A673 (cell line): ENCODE measurements around the gene NTNG1. TPM values are rescaled to one million over a fixed set of nuclear protein-coding genes. Genes with fewer than 3 reads are reported as not detected.

ENCODE experiments used
- BruUV-seq: library from RNA; stranded (reverse); fragments of 400-500 nt; replicated peaks from 2 replicates; lab custom pipeline; 2021; lab: Mats Ljungman, UMichigan
- CTCF ChIA-PET: fragments of 300-600 bp; sonication (Branson Sonifier 250); formaldehyde crosslinking; loops from one replicate; lab custom pipeline; 2022; ENCODE audit warnings: antibody characterized with exemption; lab: Charles Lee
- POLR2A ChIA-PET: fragments of 300-600 bp; sonication (Branson Sonifier 250); formaldehyde crosslinking; loops from one replicate; lab custom pipeline; 2022; ENCODE audit warnings: antibody characterized with exemption; ENCODE audit not compliant: low non-redundant PET; lab: Charles Lee
- DNase-seq: peaks from one replicate; pipeline ENCODE4 v3.0.0-alpha.2; 2015; ENCODE audit warnings: low spot score
- H3K27ac ChIP-seq: fragments of 200-600 bp; sonication (generic); 2 replicates; pipeline ENCODE4 v1.5.1; 2016; ENCODE audit warnings: mixed run types, low read depth, mild to moderate bottlenecking, mixed read lengths, antibody characterized with exemption, low read length; ENCODE audit not compliant: poor library complexity, severe bottlenecking
- H3K27me3 ChIP-seq: fragments of 200-600 bp; sonication (generic); replicated peaks from 2 replicates; pipeline ENCODE4 v1.6.1; 2017; ENCODE audit warnings: mixed run types, low read depth, mild to moderate bottlenecking, mixed read lengths, antibody characterized with exemption, low read length; ENCODE audit not compliant: insufficient read depth, poor library complexity
- H3K36me3 ChIP-seq: fragments of 200-600 bp; sonication (generic); 2 replicates; pipeline ENCODE4 v1.6.1; 2016; ENCODE audit warnings: mixed run types, mild to moderate bottlenecking, mixed read lengths, antibody characterized with exemption, low read length; ENCODE audit not compliant: insufficient read depth, poor library complexity, severe bottlenecking
- H3K4me1 ChIP-seq: fragments of 200-600 bp; sonication (generic); 2 replicates; pipeline ENCODE4 v1.6.1; 2017; ENCODE audit warnings: mixed run types, mild to moderate bottlenecking, mixed read lengths, antibody characterized with exemption, low read length; ENCODE audit not compliant: insufficient read depth, poor library complexity, severe bottlenecking
- H3K4me3 ChIP-seq: fragments of 200-600 bp; sonication (generic); 2 replicates; pipeline ENCODE4 v1.5.1; 2016; ENCODE audit warnings: low read depth, mixed run types, mild to moderate bottlenecking, mixed read lengths, low read length; ENCODE audit not compliant: poor library complexity, severe bottlenecking
- H3K9me3 ChIP-seq: fragments of 200-600 bp; sonication (generic); 2 replicates; pipeline ENCODE4 v1.6.1; 2016; ENCODE audit warnings: mixed run types, low read depth, mild to moderate bottlenecking, mixed read lengths, antibody characterized with exemption, low read length; ENCODE audit not compliant: poor library complexity, severe bottlenecking
- CTCF ChIP-seq: fragments of 300-800, 200-600 bp; sonication (generic); conservative IDR thresholded peaks from 2 replicates; pipeline ENCODE4 v1.5.1; 2017; ENCODE audit warnings: low read depth, mild to moderate bottlenecking, antibody characterized with exemption, low read length, moderate library complexity, mixed read lengths
- EZH2 ChIP-seq: fragments of 200-600 bp; sonication (generic); IDR thresholded peaks from 2 replicates; pipeline ENCODE4 v1.6.1; 2017; ENCODE audit warnings: borderline replicate concordance, low read depth, mild to moderate bottlenecking, mixed read lengths, antibody characterized with exemption, low read length; ENCODE audit not compliant: poor library complexity, severe bottlenecking
- intact Hi-C: fragments of 100-400 bp; cut with micrococcal nuclease; formaldehyde crosslinking; loops from one replicate; pipeline ENCODE4 v1.10.0; 2022; ENCODE audit not compliant: unreplicated experiment
- total RNA-seq: library from RNA; stranded (reverse); gene quantifications from 2 replicates; pipeline ENCODE4 v1.2.3, GENCODE V29; 2021

The NTNG1 gene
- total RNA-seq, 1 experiment from 2014 or later: 91.5 TPM

DNA sequence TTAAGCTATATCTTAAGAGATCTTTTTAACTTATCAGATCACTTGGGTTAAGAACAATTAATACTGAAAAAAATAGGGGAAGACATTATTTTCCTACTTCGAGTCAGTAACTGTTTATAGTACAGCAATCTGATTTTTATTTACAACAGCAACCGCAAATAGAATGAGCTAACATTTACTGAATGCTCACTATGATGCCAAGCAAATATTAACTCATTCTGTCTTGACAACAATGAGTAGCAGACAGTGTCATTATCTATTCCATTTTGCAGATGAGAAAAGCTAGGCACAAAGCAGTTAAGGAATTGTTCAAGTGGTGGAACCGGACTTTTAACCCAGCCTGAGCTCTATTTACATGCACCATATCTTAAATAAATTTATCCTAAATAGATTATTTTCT, 273.7 kb downstream of the NTNG1 start:
- no peak overlapping the region for H3K4me3 ChIP-seq
- no peaks in the 10 kb centered on the region for H3K36me3 ChIP-seq
- intact Hi-C loops: no loop called here
- ChIA-PET CTCF (no interaction called here), POLR2A (no interaction called here)
- no peak for TF ChIP-seq EZH2
- TF ChIP-seq CTCF: no peak
- no peak for DNase-seq
- H3K9me3 ChIP-seq: no peaks in the 10 kb centered on the region
- no peaks in the 10 kb centered on the region for H3K27me3 ChIP-seq
- H3K4me1 ChIP-seq: peaks cover 4% of the 10 kb centered on the region
- H3K27ac ChIP-seq: no peak overlapping the region
- no TSS peak for BruUV-seq

DNA sequence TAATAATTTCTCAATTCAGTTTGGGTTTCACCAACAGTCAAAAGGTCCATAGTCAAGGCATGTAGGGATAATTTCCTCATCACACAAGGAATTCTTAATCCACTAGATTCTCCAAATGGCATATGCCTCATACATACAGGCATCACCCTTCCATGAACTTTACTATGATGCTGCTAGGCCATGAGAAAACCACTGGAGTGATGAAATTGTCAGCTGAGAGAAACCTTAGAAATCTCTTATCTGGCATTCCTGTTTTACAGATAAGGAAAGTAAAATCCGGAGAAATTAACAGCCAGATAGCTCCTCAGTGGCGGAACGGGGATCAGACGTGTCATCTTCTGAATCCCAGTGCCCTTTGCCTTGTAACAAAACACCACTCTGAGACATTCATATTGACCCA, 274.4 kb downstream of the NTNG1 start:
- H3K36me3 ChIP-seq: no peaks in the 10 kb centered on the region
- H3K4me1 ChIP-seq: peaks cover 4% of the 10 kb centered on the region
- H3K4me3 ChIP-seq: no peak overlapping the region
- BruUV-seq: no TSS peak
- no peaks in the 10 kb centered on the region for H3K9me3 ChIP-seq
- H3K27me3 ChIP-seq: no peaks in the 10 kb centered on the region
- intact Hi-C loops: no loop called here
- ChIA-PET CTCF (no interaction called here), POLR2A (no interaction called here)
- DNase-seq: no peak
- TF ChIP-seq CTCF: no peak
- no peak for TF ChIP-seq EZH2
- no peak overlapping the region for H3K27ac ChIP-seq

DNA sequence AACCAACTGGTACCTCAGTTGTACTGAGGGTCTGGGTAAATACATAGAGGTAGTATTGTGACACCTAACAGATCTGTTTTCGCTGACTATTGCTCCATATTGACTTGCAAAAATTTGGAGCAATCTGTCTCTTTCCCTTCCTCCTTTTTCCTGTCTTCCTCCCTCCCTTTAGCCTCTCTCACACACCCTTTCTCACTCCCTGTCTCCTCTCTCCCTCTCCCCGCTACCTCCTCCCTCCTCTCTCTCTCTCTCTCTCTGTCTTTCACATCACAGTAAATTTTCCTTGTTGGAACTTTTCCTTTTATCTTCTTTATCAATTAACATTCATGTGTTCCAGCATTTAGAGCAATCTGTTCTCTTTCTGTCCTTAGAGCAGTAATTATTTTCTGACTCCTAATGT, 278.2 kb downstream of the NTNG1 start:
- CTCF ChIA-PET: no interaction called here
- no peak for TF ChIP-seq CTCF
- no peak for TF ChIP-seq EZH2
- POLR2A ChIA-PET: no interaction called here
- BruUV-seq: no TSS peak
- no peak for DNase-seq
- Histone ChIP-seq H3K4me3 (no peak overlapping the region), H3K27me3 (no peaks in the 10 kb centered on the region), H3K4me1 (peaks cover 4% of the 10 kb centered on the region), H3K27ac (no peak overlapping the region), H3K9me3 (no peaks in the 10 kb centered on the region), H3K36me3 (no peaks in the 10 kb centered on the region)
- intact Hi-C loops: no loop called here
